GM12874 (cell line): ENCODE results near the gene L3MBTL3.

ENCODE experiments used
- CTCF ChIP-seq: IDR thresholded peaks from 2 replicates; pipeline ENCODE4 v1.5.1; 2011; ENCODE audit warnings: low read depth, mild to moderate bottlenecking, control low read depth, low read length, moderate library complexity; ENCODE audit not compliant: insufficient read depth

L3MBTL3 gene

GRCh38 chr6:130076512-130076911 lies 58.1 kb downstream of the L3MBTL3 start:
- peak; percentile 13; the same call in 1 of the 2 replicates for TF ChIP-seq CTCF

- no peak for TF ChIP-seq CTCF
Measured at GRCh38 chr6:130090796-130091195, 72.4 kb downstream of the L3MBTL3 start.

- no peak for TF ChIP-seq CTCF
Measured at GRCh38 chr6:130093546-130093945, 75.2 kb downstream of the L3MBTL3 start.

GRCh38 chr6:130098317-130098716 lies 79.9 kb downstream of the L3MBTL3 start:
- TF ChIP-seq CTCF, result no peak

- no peak for TF ChIP-seq CTCF
Measured at GRCh38 chr6:130099119-130099518, 80.7 kb downstream of the L3MBTL3 start.

GRCh38 chr6:130105996-130106704 lies 87.8 kb downstream of the L3MBTL3 start:
- TF ChIP-seq CTCF, result no peak

- TF ChIP-seq CTCF, result no peak
Measured at GRCh38 chr6:130107710-130108109, 89.3 kb downstream of the L3MBTL3 start.
